Stimulated activated CD4-positive, alpha-beta T cell treated with anti-CD3 and anti-CD28 coated beads, Interleukin-15, amount 100 ng/mL, for 1 hour (primary cell): ENCODE measurements around the gene EGFL7.

Experiments
- DNase-seq, 2 donors: peaks; one replicate each; pipeline ENCODE4 v3.0.0-alpha.2; 2020; ENCODE audit warnings: low read depth in 1 of 2, low spot score in 1 of 2

The EGFL7 gene

GRCh38 chr9:136658849-136659535 lies 3.7 kb upstream of the EGFL7 start:
- DNase-seq: no peak

GRCh38 chr9:136659861-136660784 lies 2.6 kb upstream of the EGFL7 start:
- no peak for DNase-seq

GRCh38 chr9:136660971-136661550 lies 1.7 kb upstream of the EGFL7 start:
- DNase-seq: no peak

DNA sequence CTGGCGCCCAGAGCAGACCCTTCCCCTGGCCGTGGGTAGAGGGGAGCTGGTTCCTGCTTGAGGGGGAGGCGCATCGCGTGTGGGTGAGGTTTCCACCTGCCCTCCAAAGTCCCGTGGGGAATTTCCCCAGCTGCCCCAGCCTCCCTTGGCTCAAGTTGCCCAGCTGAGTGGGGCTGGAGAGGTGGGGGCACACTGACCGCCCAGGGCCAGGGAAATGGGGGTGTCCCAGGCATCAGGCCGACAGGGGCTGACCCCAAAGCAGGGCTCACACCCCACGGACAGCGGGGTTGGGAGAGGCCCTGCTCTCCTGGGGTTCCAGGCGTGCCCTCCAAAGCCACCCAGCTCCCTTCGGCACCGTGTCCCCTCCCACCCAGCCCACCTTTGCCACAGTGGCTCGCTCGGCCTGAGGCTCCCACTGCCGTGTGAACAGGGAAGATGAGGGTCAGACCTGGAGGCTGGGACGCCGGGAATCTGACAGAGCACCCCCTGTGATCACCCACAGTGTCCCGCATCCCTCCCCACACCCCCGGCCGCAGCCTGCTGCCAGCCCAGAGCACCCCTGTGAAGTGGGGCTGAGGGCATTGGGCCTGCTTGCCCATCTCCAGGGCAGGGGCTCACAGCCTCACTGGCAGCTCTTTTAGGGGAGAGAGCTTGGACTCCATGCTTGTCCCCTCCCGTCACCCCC lies 933 bp upstream of the EGFL7 start:
- no peak for DNase-seq

DNA sequence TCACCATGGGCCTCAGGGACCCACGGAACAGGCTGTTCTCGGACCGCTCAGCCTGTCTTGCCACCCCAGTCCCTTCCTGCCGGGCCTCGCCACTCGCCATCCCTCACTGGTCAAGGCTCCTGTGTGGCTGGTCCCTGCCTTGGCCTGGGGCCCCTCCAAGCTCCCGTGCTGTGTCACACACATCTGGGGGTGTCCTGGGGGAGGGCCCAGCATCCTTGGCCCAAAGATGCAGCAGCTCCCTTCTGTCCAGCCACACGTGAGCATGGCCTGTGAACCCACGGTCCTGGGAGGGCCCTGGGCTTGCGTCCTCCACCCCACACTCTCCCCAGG lies 425 bp upstream of the EGFL7 start:
- DNase-seq: no peak

- DNase-seq: no peak
These were observed 1.5 kb downstream of the EGFL7 start for GRCh38 chr9:136664000-136664915.

- DNase-seq: no peak
These were observed 2.5 kb downstream of the EGFL7 start for GRCh38 chr9:136665111-136665703.

- peak in 1 of 2 donors; percentile 15 for DNase-seq
These were observed 3.1 kb downstream of the EGFL7 start for GRCh38 chr9:136665704-136666371.

DNA sequence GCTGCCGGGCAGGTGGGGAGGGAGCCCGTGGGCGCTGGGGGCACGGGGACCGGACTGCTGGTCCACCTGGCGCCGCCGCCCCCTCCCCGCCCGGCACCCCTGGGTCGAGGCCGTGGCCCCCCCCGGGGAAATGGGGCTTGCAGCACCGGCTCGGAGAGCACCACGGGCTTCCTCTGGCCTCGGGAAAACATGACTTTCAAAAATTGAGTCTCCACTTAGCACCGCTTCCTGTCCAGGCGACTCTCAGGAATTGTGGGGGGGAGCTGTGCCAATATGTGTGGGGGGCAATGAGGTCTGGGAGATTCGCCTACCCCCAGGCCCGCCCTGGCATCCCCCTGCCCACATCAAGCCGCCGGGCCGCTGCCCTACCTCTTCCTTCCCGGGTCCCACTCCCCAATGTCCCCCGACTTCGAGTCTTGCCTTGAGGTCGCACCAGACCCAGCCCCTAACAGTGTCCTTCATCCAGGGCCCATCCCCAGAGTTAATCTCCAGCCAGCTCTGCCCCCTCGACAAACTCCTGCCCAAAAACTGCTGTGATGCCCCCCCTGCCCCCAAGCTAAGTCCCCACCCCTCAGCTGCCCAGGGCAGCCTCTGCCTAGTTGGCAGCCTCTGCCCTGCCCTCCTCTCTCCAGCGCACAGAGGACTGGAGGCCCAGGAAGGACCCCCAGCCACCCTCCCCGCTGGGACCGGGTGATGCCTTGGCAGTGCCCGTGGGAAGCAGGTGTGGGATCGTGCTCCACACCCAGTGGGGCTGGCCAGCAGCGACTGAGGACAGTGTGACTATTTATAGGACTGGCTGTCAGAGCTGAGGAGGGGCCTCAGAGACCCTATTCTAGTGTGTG lies 3.9 kb downstream of the EGFL7 start:
- no peak for DNase-seq

- DNase-seq: no peak
These were observed 4.7 kb downstream of the EGFL7 start for GRCh38 chr9:136667214-136667939.

DNA sequence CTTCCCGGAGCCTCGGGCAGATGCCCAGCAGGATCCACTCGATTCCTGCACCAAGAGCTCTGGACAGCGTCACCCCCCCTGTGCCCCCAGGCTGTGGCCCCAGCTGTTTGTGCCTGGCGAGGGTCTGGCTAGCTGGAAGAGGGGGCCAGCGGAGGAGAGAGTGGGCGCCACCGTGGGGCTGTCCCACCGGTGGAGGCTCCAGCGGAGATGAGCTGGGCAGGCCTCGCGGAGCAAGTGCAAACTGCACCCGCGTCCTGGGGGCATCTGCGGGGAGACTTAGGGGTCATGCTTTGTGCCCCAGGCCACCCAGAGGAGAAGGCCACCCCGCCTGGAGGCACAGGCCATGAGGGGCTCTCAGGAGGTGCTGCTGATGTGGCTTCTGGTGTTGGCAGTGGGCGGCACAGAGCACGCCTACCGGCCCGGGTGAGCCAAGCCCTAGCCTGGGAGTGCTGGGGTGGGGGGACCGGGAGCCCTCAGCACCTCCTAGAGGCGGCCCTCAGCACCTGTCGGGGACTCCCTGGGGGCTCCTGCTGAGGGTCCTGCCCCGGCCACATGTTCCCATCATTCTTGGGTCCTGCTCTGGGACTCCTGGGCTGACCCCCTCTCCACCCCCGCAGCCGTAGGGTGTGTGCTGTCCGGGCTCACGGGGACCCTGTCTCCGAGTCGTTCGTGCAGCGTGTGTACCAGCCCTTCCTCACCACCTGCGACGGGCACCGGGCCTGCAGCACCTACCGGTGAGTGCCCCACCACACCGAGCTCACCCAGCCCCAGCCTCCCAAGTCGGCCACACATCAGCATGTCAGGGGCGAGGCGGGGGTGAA lies 5.4 kb downstream of the EGFL7 start:
- DNase-seq: no peak

DNA sequence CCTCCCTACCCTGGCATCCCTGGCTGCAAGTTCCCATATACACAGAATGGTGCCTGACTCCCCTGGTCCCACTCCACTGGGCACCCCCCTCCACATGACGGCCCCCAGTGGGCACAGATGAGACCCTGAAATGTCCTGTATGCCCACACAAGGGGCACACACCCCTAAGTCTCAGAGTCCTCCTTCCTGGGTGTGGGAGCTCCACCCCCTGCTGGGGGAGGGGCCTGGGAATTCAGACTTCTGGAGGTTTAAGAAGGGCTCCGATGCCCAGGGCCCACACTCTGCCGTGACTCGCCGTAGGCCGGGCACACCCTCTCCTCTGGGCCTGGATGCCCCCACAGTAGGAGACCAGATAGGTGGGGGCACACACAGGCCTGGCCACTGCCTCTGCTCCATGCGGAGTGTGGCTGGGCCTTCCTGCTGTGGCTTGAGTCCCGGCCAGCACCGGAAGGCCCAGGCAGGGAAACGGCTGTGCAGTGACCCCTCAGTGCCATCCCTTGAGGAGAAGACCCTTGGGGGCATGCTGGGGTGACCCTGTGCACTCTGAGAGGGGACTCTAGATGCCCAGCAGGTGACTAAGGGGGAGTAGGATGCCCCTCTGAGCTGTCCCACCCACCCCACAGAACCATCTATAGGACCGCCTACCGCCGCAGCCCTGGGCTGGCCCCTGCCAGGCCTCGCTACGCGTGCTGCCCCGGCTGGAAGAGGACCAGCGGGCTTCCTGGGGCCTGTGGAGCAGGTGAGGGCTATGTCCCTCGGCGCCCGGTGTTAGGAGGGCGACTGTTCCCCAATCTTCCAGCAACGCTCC lies 6.5 kb downstream of the EGFL7 start:
- no peak for DNase-seq

DNA sequence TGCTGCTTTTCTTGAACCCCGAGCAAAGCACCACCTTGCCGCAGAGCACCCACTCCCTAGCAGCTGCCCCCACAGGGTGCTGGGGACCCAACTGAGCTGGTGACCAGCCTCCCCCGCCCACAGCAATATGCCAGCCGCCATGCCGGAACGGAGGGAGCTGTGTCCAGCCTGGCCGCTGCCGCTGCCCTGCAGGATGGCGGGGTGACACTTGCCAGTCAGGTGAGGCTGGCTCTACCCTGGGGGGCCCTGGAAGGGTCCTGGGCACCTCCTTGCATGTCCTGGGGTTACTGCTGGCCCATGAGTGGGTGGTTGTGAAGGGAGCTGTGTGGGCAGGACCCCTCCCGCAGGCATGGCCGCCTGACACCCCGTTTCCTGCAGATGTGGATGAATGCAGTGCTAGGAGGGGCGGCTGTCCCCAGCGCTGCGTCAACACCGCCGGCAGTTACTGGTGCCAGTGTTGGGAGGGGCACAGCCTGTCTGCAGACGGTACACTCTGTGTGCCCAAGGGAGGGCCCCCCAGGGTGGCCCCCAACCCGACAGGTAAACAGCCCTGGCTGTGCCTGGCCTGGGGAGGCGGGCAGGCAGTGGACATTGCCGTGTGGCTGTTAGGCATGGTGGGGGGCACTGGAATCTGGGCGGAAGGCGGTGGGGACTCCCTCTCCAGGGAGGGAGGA lies 7.2 kb downstream of the EGFL7 start:
- no peak for DNase-seq

DNA sequence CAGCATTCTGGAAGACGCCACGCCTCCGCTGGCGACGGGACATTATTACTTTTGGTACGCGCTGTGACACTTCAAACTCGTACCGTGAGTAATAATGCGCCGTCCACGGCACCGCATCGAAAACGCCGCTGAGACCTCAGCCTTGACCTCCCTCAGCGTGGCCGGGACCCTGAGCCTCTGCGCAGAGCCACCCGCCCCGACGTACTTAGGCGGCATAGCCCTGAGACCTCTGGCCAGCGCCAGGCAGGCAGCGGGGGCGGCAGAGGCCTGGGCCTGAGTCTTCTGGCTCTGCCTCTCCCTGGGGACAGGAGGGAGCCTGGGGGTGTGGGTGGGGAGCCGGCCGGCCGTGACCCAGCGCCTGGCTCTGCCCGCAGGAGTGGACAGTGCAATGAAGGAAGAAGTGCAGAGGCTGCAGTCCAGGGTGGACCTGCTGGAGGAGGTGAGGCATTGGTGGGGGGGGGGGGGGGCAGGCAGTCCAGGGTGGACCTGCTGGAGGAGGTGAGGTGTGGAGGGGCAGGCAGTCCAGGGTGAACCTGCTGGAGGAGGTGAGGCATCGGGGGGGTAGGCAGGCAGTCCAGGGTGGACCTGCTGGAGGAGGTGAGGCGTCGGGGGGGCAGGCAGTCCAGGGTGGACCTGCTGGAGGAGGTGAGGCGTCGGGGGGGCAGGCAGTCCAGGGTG lies 8.0 kb downstream of the EGFL7 start:
- DNase-seq: no peak

DNA sequence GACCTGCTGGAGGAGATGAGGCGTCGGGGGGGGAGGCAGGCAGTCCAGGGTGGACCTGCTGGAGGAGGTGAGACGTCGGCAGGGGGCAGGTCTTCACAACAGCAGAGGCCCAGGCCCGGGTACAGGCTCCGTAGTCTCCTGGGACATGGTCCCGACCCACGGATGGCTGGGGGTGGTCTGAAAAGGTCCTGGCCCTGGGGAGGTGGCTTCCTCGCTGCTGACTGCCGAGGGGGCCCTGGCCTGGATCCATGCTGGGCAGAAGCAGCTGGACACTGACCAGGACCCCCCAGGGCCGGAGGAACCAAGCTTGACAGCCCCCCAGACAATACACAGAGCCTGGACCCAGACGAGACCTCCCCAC lies 8.5 kb downstream of the EGFL7 start:
- DNase-seq: no peak
